GM23338 (cell line): ENCODE data around the gene LEPR. TPM values are rescaled to one million over a fixed set of nuclear protein-coding genes. Genes with fewer than 3 reads are reported as not detected.

Source experiments
- ATAC-seq: fragments of 200-7000 bp; cut with Tn5 transposase; 3 replicates; pipeline ENCODE4 v1.9.1; 2020
- DNase-seq: peaks from one replicate; pipeline ENCODE4 v3.0.0-alpha.2; 2015; ENCODE audit warnings: low spot score
- H2AFZ ChIP-seq: fragments of 200-600 bp; sonication (generic); 2 replicates; pipeline ENCODE4 v1.8.0; 2016; ENCODE audit warnings: antibody characterized with exemption, mild to moderate bottlenecking, moderate library complexity
- H3F3A ChIP-seq: fragments of 200-600 bp; sonication (generic); replicated peaks from 2 replicates; pipeline ENCODE4 v1.8.0; 2017; ENCODE audit warnings: antibody characterized with exemption, mixed run types, low read depth
- H3K27ac ChIP-seq: fragments of 200-600 bp; sonication (generic); 2 replicates; pipeline ENCODE4 v1.6.1; 2016; ENCODE audit warnings: low read depth
- H3K27me3 ChIP-seq: fragments of 200-600 bp; sonication (generic); 2 replicates; pipeline ENCODE4 v1.8.0; 2016; ENCODE audit warnings: mild to moderate bottlenecking, mixed run types, moderate library complexity; ENCODE audit not compliant: insufficient read depth
- H3K36me3 ChIP-seq: fragments of 200-600 bp; sonication (generic); 2 replicates; pipeline ENCODE4 v1.8.0; 2016; ENCODE audit warnings: mild to moderate bottlenecking; ENCODE audit not compliant: insufficient read depth
- H3K4me1 ChIP-seq: fragments of 200-600 bp; sonication (generic); 2 replicates; pipeline ENCODE4 v1.8.0; 2016; ENCODE audit warnings: mild to moderate bottlenecking, moderate library complexity; ENCODE audit not compliant: insufficient read depth
- H3K4me2 ChIP-seq: fragments of 200-600 bp; sonication (generic); 2 replicates; pipeline ENCODE4 v1.7.1; 2017; ENCODE audit warnings: mixed run types
- H3K4me3 ChIP-seq: fragments of 200-600 bp; sonication (generic); 2 replicates; pipeline ENCODE4 v1.6.1; 2016; ENCODE audit warnings: mixed run types
- H3K79me2 ChIP-seq: fragments of 200-600 bp; sonication (generic); replicated peaks from 2 replicates; pipeline ENCODE4 v1.8.0; 2017; ENCODE audit warnings: mild to moderate bottlenecking; ENCODE audit not compliant: insufficient read depth
- H3K9me2 ChIP-seq: fragments of 200-600 bp; sonication (generic); 2 replicates; pipeline ENCODE4 v1.8.0; 2017; ENCODE audit not compliant: insufficient read depth
- H4K20me1 ChIP-seq: fragments of 200-600 bp; sonication (generic); replicated peaks from 2 replicates; pipeline ENCODE4 v1.8.0; 2017; ENCODE audit warnings: mild to moderate bottlenecking; ENCODE audit not compliant: insufficient read depth
- H3K27ac Mint-ChIP-seq: 2 replicates; pipeline ENCODE4 v1.8.0; 2020; ENCODE audit warnings: inconsistent platforms, mild to moderate bottlenecking, moderate library complexity, mixed read lengths
- H3K27me3 Mint-ChIP-seq: 3 replicates; pipeline ENCODE4 v1.8.0; 2022; ENCODE audit warnings: low read depth, mild to moderate bottlenecking, moderate library complexity, mixed read lengths, inconsistent platforms; ENCODE audit not compliant: insufficient read depth, poor library complexity
- H3K36me3 Mint-ChIP-seq: 3 replicates; pipeline ENCODE4 v1.8.0; 2021; ENCODE audit warnings: low read depth, mild to moderate bottlenecking, inconsistent platforms, moderate library complexity, mixed read lengths
- H3K4me1 Mint-ChIP-seq: 3 replicates; pipeline ENCODE4 v1.8.0; 2020; ENCODE audit warnings: mild to moderate bottlenecking, inconsistent platforms, mixed read lengths
- H3K4me3 Mint-ChIP-seq: 3 replicates; pipeline ENCODE4 v1.8.0; 2021; ENCODE audit warnings: moderate library complexity, mild to moderate bottlenecking, inconsistent platforms, mixed read lengths
- H3K9me3 Mint-ChIP-seq: 3 replicates; pipeline ENCODE4 v1.8.0; 2020; ENCODE audit warnings: moderate library complexity, mild to moderate bottlenecking, inconsistent platforms, mixed read lengths
- EZH2 ChIP-seq: fragments of 200-600 bp; sonication (generic); IDR thresholded peaks from one replicate; pipeline ENCODE4 v1.8.0; 2017; ENCODE audit warnings: antibody characterized with exemption, mild to moderate bottlenecking, low read depth; ENCODE audit not compliant: unreplicated experiment
- EZH2phosphoT487 ChIP-seq: fragments of 200-600 bp; sonication (generic); IDR thresholded peaks from one replicate; pipeline ENCODE4 v1.8.1; 2018; ENCODE audit warnings: antibody characterized with exemption; ENCODE audit not compliant: unreplicated experiment
- polyA plus RNA-seq: library from polyadenylated mRNA; unstranded; fragments of >200 nt; fragmentation: Nextera tagmentation; extraction: Ambion mirVana; gene quantifications from 2 replicates; pipeline ENCODE4 v1.2.1, GENCODE V29; 2016
- total RNA-seq: library from RNA; depleted of rRNA; stranded (reverse); fragments of >200 nt; shearing (Covaris generic); gene quantifications from 2 replicates; pipeline ENCODE4 v1.2.3, GENCODE V29; 2014
- TF ChIP-seq, protein P1 (sequence below), 2 experiments: fragments of 200-600 bp in 1 of 2; sonication (generic) in 1 of 2; conservative IDR thresholded peaks; 2 replicates each; pipeline versions ENCODE4 v1.5.1 to v1.6.1; 2016 to 2017; ENCODE audit warnings: antibody characterized with exemption in 2 of 2, low read depth in 2 of 2, mild to moderate bottlenecking in 2 of 2, moderate library complexity in 1 of 2
- TF ChIP-seq, protein P2 (sequence below): IDR thresholded peaks from 2 replicates; pipeline ENCODE4 v1.6.1; 2016; ENCODE audit warnings: antibody characterized with exemption

LEPR gene
- total and polyA plus RNA-seq, 2 experiments from 2014 or later, result 2.1 to 4.7 TPM

- no peak for TF ChIP-seq EZH2phosphoT487
- TF ChIP-seq, protein P1, sequence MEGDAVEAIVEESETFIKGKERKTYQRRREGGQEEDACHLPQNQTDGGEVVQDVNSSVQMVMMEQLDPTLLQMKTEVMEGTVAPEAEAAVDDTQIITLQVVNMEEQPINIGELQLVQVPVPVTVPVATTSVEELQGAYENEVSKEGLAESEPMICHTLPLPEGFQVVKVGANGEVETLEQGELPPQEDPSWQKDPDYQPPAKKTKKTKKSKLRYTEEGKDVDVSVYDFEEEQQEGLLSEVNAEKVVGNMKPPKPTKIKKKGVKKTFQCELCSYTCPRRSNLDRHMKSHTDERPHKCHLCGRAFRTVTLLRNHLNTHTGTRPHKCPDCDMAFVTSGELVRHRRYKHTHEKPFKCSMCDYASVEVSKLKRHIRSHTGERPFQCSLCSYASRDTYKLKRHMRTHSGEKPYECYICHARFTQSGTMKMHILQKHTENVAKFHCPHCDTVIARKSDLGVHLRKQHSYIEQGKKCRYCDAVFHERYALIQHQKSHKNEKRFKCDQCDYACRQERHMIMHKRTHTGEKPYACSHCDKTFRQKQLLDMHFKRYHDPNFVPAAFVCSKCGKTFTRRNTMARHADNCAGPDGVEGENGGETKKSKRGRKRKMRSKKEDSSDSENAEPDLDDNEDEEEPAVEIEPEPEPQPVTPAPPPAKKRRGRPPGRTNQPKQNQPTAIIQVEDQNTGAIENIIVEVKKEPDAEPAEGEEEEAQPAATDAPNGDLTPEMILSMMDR (conservative IDR thresholded peaks at IDR 0.05; ENCODE audit: low read depth in 2 of 2), result no peak
Measured at GRCh38 chr1:65409314-65409713, 11.2 kb upstream of the LEPR start (continued).

DNA sequence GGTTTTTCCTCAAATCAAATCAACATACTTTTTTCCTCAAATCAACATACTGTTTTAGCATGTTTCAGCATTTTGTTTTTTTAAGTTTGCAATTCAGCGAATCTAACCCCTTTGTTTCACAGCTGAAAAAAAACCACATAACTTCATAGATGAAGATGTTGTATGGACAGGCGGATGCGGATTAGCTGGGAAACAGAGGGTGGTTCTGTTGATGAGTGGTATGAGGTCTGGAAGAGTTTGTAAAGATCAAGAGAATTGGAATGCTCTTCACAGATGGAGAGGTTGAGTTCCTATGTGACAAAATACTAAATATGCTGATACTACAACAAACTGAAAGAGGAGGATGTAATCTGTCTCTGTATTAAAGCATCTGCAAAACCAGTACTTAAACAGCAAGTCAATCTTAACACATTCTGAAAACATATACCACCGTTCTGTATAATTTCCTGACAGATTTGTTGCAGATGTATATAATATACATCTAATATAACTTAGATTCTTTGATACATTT, 10.6 kb upstream of the LEPR start:
- H3K4me1 ChIP-seq, result peaks cover 11% of the 10 kb centered on the region; the same call in 1 of the 2 replicates
- H3K9me3 Mint-ChIP-seq, result no peaks in the 10 kb centered on the region
- H3K27me3 ChIP-seq, result no peaks in the 10 kb centered on the region
- no peak for DNase-seq
- H3K36me3 Mint-ChIP-seq, result no peaks in the 10 kb centered on the region
- H3K27ac ChIP-seq, result no peak overlapping the region
- H2AFZ ChIP-seq, result no peak overlapping the region
- no peaks in the 10 kb centered on the region for H4K20me1 ChIP-seq
- no peak overlapping the region for H3K4me3 ChIP-seq
- ATAC-seq, result no peak
- no peaks in the 10 kb centered on the region for H3K9me2 ChIP-seq
- no peaks in the 10 kb centered on the region for H3F3A ChIP-seq
- H3K27me3 Mint-ChIP-seq, result no peaks in the 10 kb centered on the region
- no peaks in the 10 kb centered on the region for H3K79me2 ChIP-seq
- no peaks in the 10 kb centered on the region for H3K36me3 ChIP-seq
- TF ChIP-seq, protein P2, sequence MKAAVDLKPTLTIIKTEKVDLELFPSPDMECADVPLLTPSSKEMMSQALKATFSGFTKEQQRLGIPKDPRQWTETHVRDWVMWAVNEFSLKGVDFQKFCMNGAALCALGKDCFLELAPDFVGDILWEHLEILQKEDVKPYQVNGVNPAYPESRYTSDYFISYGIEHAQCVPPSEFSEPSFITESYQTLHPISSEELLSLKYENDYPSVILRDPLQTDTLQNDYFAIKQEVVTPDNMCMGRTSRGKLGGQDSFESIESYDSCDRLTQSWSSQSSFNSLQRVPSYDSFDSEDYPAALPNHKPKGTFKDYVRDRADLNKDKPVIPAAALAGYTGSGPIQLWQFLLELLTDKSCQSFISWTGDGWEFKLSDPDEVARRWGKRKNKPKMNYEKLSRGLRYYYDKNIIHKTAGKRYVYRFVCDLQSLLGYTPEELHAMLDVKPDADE, result no peak
- H3K4me2 ChIP-seq, result 0 out of 2 replicates have a peak overlapping the region, but pooled peaks have one; percentile 5
- H3K4me3 Mint-ChIP-seq, result no peak overlapping the region
- H3K27ac Mint-ChIP-seq, result peak overlapping the region; percentile 65; the same call in 1 of the 2 replicates
- peaks cover 11% of the 10 kb centered on the region for H3K4me1 Mint-ChIP-seq

DNA sequence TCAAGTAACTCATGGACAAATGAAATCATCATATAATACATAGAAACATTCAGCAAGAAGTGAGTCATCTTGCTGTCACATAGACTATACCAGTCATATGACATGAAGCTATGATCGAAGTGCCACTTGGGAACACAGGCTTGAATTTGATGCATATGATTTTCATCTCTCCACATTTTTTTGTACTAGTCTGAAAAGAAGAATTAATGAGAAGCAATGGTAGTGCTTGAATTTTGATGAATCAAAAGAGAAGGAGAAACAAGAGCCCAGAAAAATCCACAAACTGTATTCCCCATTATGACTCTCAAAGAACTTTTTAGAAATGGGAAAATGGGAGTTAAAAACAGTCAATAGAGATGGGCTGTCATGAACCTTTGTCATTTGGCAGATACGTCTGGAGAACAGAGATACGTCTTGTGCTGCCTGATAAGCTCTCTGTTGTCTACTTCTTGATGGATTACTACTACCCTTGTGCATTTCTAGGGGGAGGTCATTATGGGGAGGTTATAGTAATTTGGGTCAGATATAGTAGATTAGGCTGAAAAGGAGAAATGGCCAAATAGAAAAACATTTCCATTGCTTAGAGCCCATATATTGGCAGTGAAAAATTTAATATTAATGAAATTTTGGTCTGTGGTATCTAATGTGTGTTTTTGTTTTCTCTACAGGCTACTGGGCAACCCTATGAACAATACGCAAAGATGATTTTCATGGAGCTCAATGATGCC, 8.0 kb upstream of the LEPR start:
- H2AFZ ChIP-seq, result no peak overlapping the region

More for the DNA sequence above, 8.0 kb upstream of the LEPR start:
- Mint-ChIP-seq H3K27ac (no peak overlapping the region), H3K9me3 (no peaks in the 10 kb centered on the region), H3K36me3 (no peaks in the 10 kb centered on the region), H3K4me3 (no peak overlapping the region), H3K27me3 (no peaks in the 10 kb centered on the region), H3K4me1 (peaks cover 14% of the 10 kb centered on the region)
- no peaks in the 10 kb centered on the region for H3K36me3 ChIP-seq
- DNase-seq (no peak), ATAC-seq (no peak)
- H3F3A ChIP-seq, result no peaks in the 10 kb centered on the region
- no peaks in the 10 kb centered on the region for H4K20me1 ChIP-seq
- H3K4me2 ChIP-seq, result no peak overlapping the region
- no peaks in the 10 kb centered on the region for H3K79me2 ChIP-seq
- H3K27me3 ChIP-seq, result no peaks in the 10 kb centered on the region
- no peak overlapping the region for H3K27ac ChIP-seq
- no peaks in the 10 kb centered on the region for H3K9me2 ChIP-seq
- H3K4me3 ChIP-seq, result no peak overlapping the region
- TF ChIP-seq EZH2, result no peak
- TF ChIP-seq, protein P1 (conservative IDR thresholded peaks at IDR 0.05; ENCODE audit: low read depth in 2 of 2), result no peak
- H3K4me1 ChIP-seq, result peaks cover 14% of the 10 kb centered on the region
